HepG2 (cell line): Measurements from ENCODE around the gene CARD16. TPM values are rescaled to one million over a fixed set of nuclear protein-coding genes. Genes with fewer than 3 reads are reported as not detected.
A peak's percentile ranks its signal among the peaks of the same experiment; 100 is the strongest.

Experiments used
- ATF3 ChIP-seq: sonication (generic); formaldehyde crosslinking; IDR thresholded peaks from 2 replicates; pipeline ENCODE4 v1.4.0; 2020; ENCODE audit warnings: missing genetic modification reagents
- ETV6 ChIP-seq: sonication (generic); formaldehyde crosslinking; conservative IDR thresholded peaks from 2 replicates; pipeline ENCODE4 v1.4.0; 2020; ENCODE audit warnings: missing genetic modification reagents
- FOXJ3 ChIP-seq: sonication (generic); formaldehyde crosslinking; IDR thresholded peaks from 2 replicates; pipeline ENCODE4 v1.4.0; 2020; ENCODE audit warnings: missing genetic modification reagents, mild to moderate bottlenecking, borderline replicate concordance
- MYC ChIP-seq: sonication (generic); formaldehyde crosslinking; IDR thresholded peaks from 2 replicates; pipeline ENCODE4 v1.9.0; 2021; ENCODE audit warnings: missing genetic modification reagents, borderline replicate concordance
- NONO ChIP-seq, 2 experiments: fragments of 450-650 bp in 1 of 2; sonication (generic) in 1 of 2; formaldehyde crosslinking in 1 of 2; IDR thresholded peaks in 1 of 2; conservative IDR thresholded peaks in 1 of 2; 2 replicates each; pipeline versions ENCODE4 v1.6.1 to v1.8.0; 2017 to 2022; ENCODE audit warnings: mild to moderate bottlenecking in 1 of 2, missing genetic modification reagents in 1 of 2, moderate library complexity in 1 of 2
- PBX3 ChIP-seq: sonication (generic); formaldehyde crosslinking; IDR thresholded peaks from 2 replicates; pipeline ENCODE4 v1.8.1; 2023; ENCODE audit warnings: missing genetic modification reagents, inconsistent platforms, borderline replicate concordance
- SETDB1 ChIP-seq: sonication (generic); formaldehyde crosslinking; IDR thresholded peaks from 2 replicates; pipeline ENCODE4 v1.5.1; 2020; ENCODE audit warnings: missing genetic modification reagents, mild to moderate bottlenecking, borderline replicate concordance
- TRAFD1 ChIP-seq: sonication (generic); formaldehyde crosslinking; IDR thresholded peaks from 2 replicates; pipeline ENCODE4 v1.5.1; 2020; ENCODE audit warnings: missing genetic modification reagents, mild to moderate bottlenecking, borderline replicate concordance
- ZBED4 ChIP-seq: sonication (generic); formaldehyde crosslinking; IDR thresholded peaks from 2 replicates; pipeline ENCODE4 v1.4.0; 2020; ENCODE audit warnings: missing genetic modification reagents, borderline replicate concordance
- ZFP36L2 ChIP-seq: sonication (generic); formaldehyde crosslinking; IDR thresholded peaks from 2 replicates; pipeline ENCODE4 v1.4.0; 2020; ENCODE audit warnings: missing genetic modification reagents
- ZNF33B ChIP-seq: sonication (generic); formaldehyde crosslinking; IDR thresholded peaks from 2 replicates; pipeline ENCODE4 v1.5.1; 2020; ENCODE audit warnings: mild to moderate bottlenecking, missing genetic modification reagents
- ZNF407 ChIP-seq: sonication (generic); formaldehyde crosslinking; IDR thresholded peaks from one replicate; pipeline ENCODE4 v1.5.1; 2020; ENCODE audit warnings: mild to moderate bottlenecking, missing genetic modification reagents; ENCODE audit errors: not compliant biosample characterization
- ZNF879 ChIP-seq: sonication (generic); formaldehyde crosslinking; IDR thresholded peaks from 2 replicates; pipeline ENCODE4 v1.8.1; 2023; ENCODE audit warnings: missing genetic modification reagents
- polyA plus RNA-seq, 8 experiments: library from polyadenylated mRNA; depleted of rRNA in 3 of 8; stranded (reverse) in 7 of 8; unstranded in 1 of 8; fragments of >200 nt; fragmentation: Illumina TruSeq in 4 of 8; extraction: Trizol in 4 of 8; gene quantifications; 2 replicates each; pipeline versions ENCODE4 v1.2.1 to v1.2.3, GENCODE V29; 2011 to 2016; ENCODE audit warnings: low read depth in 4 of 8, missing spikeins in 1 of 8, mixed read lengths in 1 of 8; ENCODE audit not compliant: insufficient read depth in 1 of 8
- total RNA-seq, 5 experiments: library from RNA; depleted of rRNA; stranded (reverse); fragments of >200 nt; fragmentation: Illumina TruSeq; extraction: Trizol; gene quantifications; 2 replicates each; pipeline ENCODE4 v1.2.3, GENCODE V29; 2016; ENCODE audit warnings: low read depth in 1 of 5

Gene CARD16
- total and polyA plus RNA-seq, 2 of the 13 experiments (the other 11 are each of a cell fraction or from before 2014, with no cell fraction given), result 0.34 TPM; not detected in 1

- no peak for TF ChIP-seq ZNF879 (CRISPR knock-in tag)
- TF ChIP-seq ZNF33B (CRISPR knock-in tag), result no peak
- no peak for TF ChIP-seq ATF3 (CRISPR knock-in tag)
- no peak for TF ChIP-seq TRAFD1 (CRISPR knock-in tag)
- TF ChIP-seq ETV6 (CRISPR knock-in tag), result no peak
- TF ChIP-seq ZBED4 (CRISPR knock-in tag), result no peak
- TF ChIP-seq PBX3, result no peak
- no peak for TF ChIP-seq NONO (IDR thresholded peaks at IDR 0.05)
- TF ChIP-seq NONO (CRISPR knock-in tag; conservative IDR thresholded peaks at IDR 0.05), result peak; percentile 64
- no peak for TF ChIP-seq ZNF407
- TF ChIP-seq FOXJ3, result peak; percentile 79; the same call in 1 of the 2 replicates
- no peak for TF ChIP-seq MYC (CRISPR knock-in tag)
- no peak for TF ChIP-seq ZFP36L2 (CRISPR knock-in tag)
- no peak for TF ChIP-seq SETDB1
Observed at GRCh38 chr11:104995001-104995408, 50.1 kb downstream of the CARD16 start (continued).
